Astrocyte of the hippocampus (primary cell): ENCODE data around the gene NR3C2.
"Not testable (repeated sequence)": the region's sequence is repeated elsewhere in the genome, so short reads cannot be mapped to it uniquely, and the experiment has no call there.

Experiments
- DNase-seq: peaks from one replicate; pipeline ENCODE4 v3.0.0; 2011; ENCODE audit warnings: low read depth, low spot score

The NR3C2 gene

GRCh38 chr4:148222991-148223660 is 219.1 kb downstream of the NR3C2 start:
- DNase-seq, result no peak

- peak; percentile 61 for DNase-seq
These were observed 225.1 kb downstream of the NR3C2 start for GRCh38 chr4:148216866-148217814.

- DNase-seq, result no peak
These were observed 225.9 kb downstream of the NR3C2 start for GRCh38 chr4:148216321-148216720.

- DNase-seq, result peak; percentile 8
These were observed 227.0 kb downstream of the NR3C2 start for GRCh38 chr4:148215202-148215601.

- peak; percentile 35 for DNase-seq
These were observed 227.6 kb downstream of the NR3C2 start for GRCh38 chr4:148214529-148215166.

GRCh38 chr4:148211533-148211932 is 230.7 kb downstream of the NR3C2 start:
- no peak for DNase-seq

GRCh38 chr4:148210661-148211060 is 231.6 kb downstream of the NR3C2 start:
- DNase-seq, result no peak

GRCh38 chr4:148207068-148207467 is 235.1 kb downstream of the NR3C2 start:
- peak; percentile 29 for DNase-seq

- DNase-seq, result no peak
These were observed 236.7 kb downstream of the NR3C2 start for GRCh38 chr4:148205476-148205875.

GRCh38 chr4:148204892-148205291 is 237.3 kb downstream of the NR3C2 start:
- DNase-seq, result no peak

GRCh38 chr4:148204171-148204570 is 238.0 kb downstream of the NR3C2 start:
- DNase-seq, result no peak

GRCh38 chr4:148203056-148203898 is 238.9 kb downstream of the NR3C2 start:
- DNase-seq, result peak; percentile 63

- no peak for DNase-seq
These were observed 241.3 kb downstream of the NR3C2 start for GRCh38 chr4:148200960-148201359.

- DNase-seq, result no peak
These were observed 246.1 kb downstream of the NR3C2 start for GRCh38 chr4:148196164-148196563.

GRCh38 chr4:148192526-148192925 is 249.7 kb downstream of the NR3C2 start:
- no peak for DNase-seq

GRCh38 chr4:148187454-148188222 is 254.6 kb downstream of the NR3C2 start:
- DNase-seq, result not testable (repeated sequence)

- DNase-seq, result no peak
These were observed 257.3 kb downstream of the NR3C2 start for GRCh38 chr4:148184922-148185321.

GRCh38 chr4:148182230-148182911 is 259.8 kb downstream of the NR3C2 start:
- no peak for DNase-seq

GRCh38 chr4:148173397-148174017 is 268.7 kb downstream of the NR3C2 start:
- no peak for DNase-seq

GRCh38 chr4:148171596-148171995 is 270.6 kb downstream of the NR3C2 start:
- no peak for DNase-seq
